Neural progenitor cell (in vitro differentiated cells): ENCODE data around the gene HMCN1. TPM values are rescaled to one million over a fixed set of nuclear protein-coding genes. Genes with fewer than 3 reads are reported as not detected.

Source experiments
- DNase-seq: peaks from one replicate; pipeline ENCODE4 v3.0.0-alpha.2; 2016; ENCODE audit warnings: low spot score
- H2AFZ ChIP-seq: fragments of 200-600 bp; sonication (generic); replicated peaks from 2 replicates; pipeline ENCODE4 v1.6.1; 2016; ENCODE audit warnings: antibody characterized with exemption
- H3F3A ChIP-seq: fragments of 200-600 bp; sonication (generic); 2 replicates; pipeline ENCODE4 v1.6.1; 2016; ENCODE audit warnings: antibody characterized with exemption, low read depth
- H3K27ac ChIP-seq: fragments of 200-600 bp; sonication (generic); 2 replicates; pipeline ENCODE4 v1.5.1; 2016; ENCODE audit warnings: mild to moderate bottlenecking
- H3K27me3 ChIP-seq: fragments of 200-600 bp; sonication (generic); 2 replicates; pipeline ENCODE4 v1.6.1; 2016; ENCODE audit warnings: mild to moderate bottlenecking, moderate library complexity
- H3K36me3 ChIP-seq: fragments of 200-600 bp; sonication (generic); 2 replicates; pipeline ENCODE4 v1.5.1; 2016
- H3K4me1 ChIP-seq: fragments of 200-600 bp; sonication (generic); 2 replicates; pipeline ENCODE4 v1.6.1; 2016; ENCODE audit warnings: mixed run types
- H3K4me2 ChIP-seq: fragments of 200-600 bp; sonication (generic); 2 replicates; pipeline ENCODE4 v1.6.1; 2016
- H3K4me3 ChIP-seq: fragments of 200-600 bp; sonication (generic); 2 replicates; pipeline ENCODE4 v1.5.1; 2016
- H3K79me2 ChIP-seq: fragments of 200-600 bp; sonication (generic); 2 replicates; pipeline ENCODE4 v1.6.1; 2016; ENCODE audit warnings: low read depth
- H3K9ac ChIP-seq: fragments of 200-600 bp; sonication (generic); 2 replicates; pipeline ENCODE4 v1.6.1; 2016
- H3K9me3 ChIP-seq: fragments of 200-600 bp; sonication (generic); 2 replicates; pipeline ENCODE4 v1.5.1; 2016; ENCODE audit warnings: low read depth
- H4K20me1 ChIP-seq: fragments of 200-600 bp; sonication (generic); 2 replicates; pipeline ENCODE4 v1.6.1; 2016; ENCODE audit warnings: low read depth
- H3K27ac Mint-ChIP-seq: 3 replicates; pipeline ENCODE4 v1.8.0; 2021; ENCODE audit warnings: mixed read lengths
- H3K27me3 Mint-ChIP-seq: 2 replicates; pipeline ENCODE4 v1.8.0; 2022; ENCODE audit warnings: low read depth, mild to moderate bottlenecking, inconsistent platforms, moderate library complexity, mixed read lengths; ENCODE audit not compliant: insufficient read depth
- H3K36me3 Mint-ChIP-seq: 3 replicates; pipeline ENCODE4 v1.8.0; 2021; ENCODE audit warnings: mixed read lengths
- H3K4me1 Mint-ChIP-seq: 3 replicates; pipeline ENCODE4 v1.8.0; 2021; ENCODE audit warnings: mixed read lengths
- H3K4me3 Mint-ChIP-seq: 3 replicates; pipeline ENCODE4 v1.8.0; 2021; ENCODE audit warnings: mild to moderate bottlenecking, moderate library complexity, mixed read lengths
- H3K9me3 Mint-ChIP-seq: 3 replicates; pipeline ENCODE4 v1.8.0; 2020; ENCODE audit warnings: mixed read lengths
- CTCF ChIP-seq: fragments of 200-600 bp; sonication (generic); IDR thresholded peaks from 2 replicates; pipeline ENCODE4 v1.5.1; 2017; ENCODE audit warnings: antibody characterized with exemption, mild to moderate bottlenecking
- EZH2 ChIP-seq: fragments of 200-600 bp; sonication (generic); IDR thresholded peaks from 2 replicates; pipeline ENCODE4 v1.6.1; 2017; ENCODE audit warnings: antibody characterized with exemption, mild to moderate bottlenecking, moderate library complexity
- EZH2phosphoT487 ChIP-seq: fragments of 200-600 bp; sonication (generic); IDR thresholded peaks from 2 replicates; pipeline ENCODE4 v1.6.1; 2017; ENCODE audit warnings: antibody characterized with exemption
- total RNA-seq: library from RNA; depleted of rRNA; stranded (reverse); fragments of >200 nt; gene quantifications from 2 replicates; pipeline ENCODE4 v1.2.3, GENCODE V29; 2015; ENCODE audit warnings: low replicate concordance

The HMCN1 gene
- total RNA-seq, 1 donor from 2014 or later: 26.4 TPM

- TF ChIP-seq EZH2 (no peak), CTCF (no peak), EZH2phosphoT487 (no peak)
- DNase-seq: no peak
- H3K27me3 ChIP-seq: no peaks in the 10 kb centered on the region
- Mint-ChIP-seq H3K4me1 (no peaks in the 10 kb centered on the region), H3K27me3 (no peaks in the 10 kb centered on the region), H3K9me3 (no peaks in the 10 kb centered on the region), H3K4me3 (no peak overlapping the region), H3K36me3 (no peaks in the 10 kb centered on the region), H3K27ac (no peak overlapping the region)
- H3K4me2 ChIP-seq: no peak overlapping the region
- no peak overlapping the region for H3K4me3 ChIP-seq
- H3K36me3 ChIP-seq: no peaks in the 10 kb centered on the region
- H3F3A ChIP-seq: no peaks in the 10 kb centered on the region
- H3K27ac ChIP-seq: no peak overlapping the region
- H3K9ac ChIP-seq: no peak overlapping the region
- H3K4me1 ChIP-seq: no peaks in the 10 kb centered on the region
- no peak overlapping the region for H2AFZ ChIP-seq
- H4K20me1 ChIP-seq: no peaks in the 10 kb centered on the region
- H3K79me2 ChIP-seq: no peaks in the 10 kb centered on the region
- no peaks in the 10 kb centered on the region for H3K9me3 ChIP-seq
Measured at GRCh38 chr1:185857442-185857841, 123.3 kb downstream of the HMCN1 start.

- H3K4me1 Mint-ChIP-seq: no peaks in the 10 kb centered on the region
- Histone ChIP-seq H3K79me2 (no peaks in the 10 kb centered on the region), H2AFZ (no peak overlapping the region), H3K27me3 (no peaks in the 10 kb centered on the region), H3K36me3 (no peaks in the 10 kb centered on the region), H3K27ac (no peak overlapping the region), H3K4me3 (no peak overlapping the region), H3K9ac (no peak overlapping the region), H3K4me2 (no peak overlapping the region), H3K4me1 (no peaks in the 10 kb centered on the region), H3F3A (no peaks in the 10 kb centered on the region), H3K9me3 (no peaks in the 10 kb centered on the region), H4K20me1 (no peaks in the 10 kb centered on the region)
- no peak overlapping the region for H3K4me3 Mint-ChIP-seq
- no peaks in the 10 kb centered on the region for H3K9me3 Mint-ChIP-seq
- TF ChIP-seq EZH2 (no peak), CTCF (no peak), EZH2phosphoT487 (no peak)
- no peaks in the 10 kb centered on the region for H3K27me3 Mint-ChIP-seq
- H3K36me3 Mint-ChIP-seq: no peaks in the 10 kb centered on the region
- no peak for DNase-seq
- no peak overlapping the region for H3K27ac Mint-ChIP-seq
Measured at GRCh38 chr1:185860311-185860710, 126.1 kb downstream of the HMCN1 start.

- no peaks in the 10 kb centered on the region for H3K4me1 Mint-ChIP-seq
- Histone ChIP-seq H3K79me2 (no peaks in the 10 kb centered on the region), H3K9ac (no peak overlapping the region), H3K4me2 (no peak overlapping the region), H4K20me1 (no peaks in the 10 kb centered on the region), H3F3A (no peaks in the 10 kb centered on the region), H3K27ac (no peak overlapping the region), H3K4me3 (no peak overlapping the region), H3K9me3 (no peaks in the 10 kb centered on the region), H3K4me1 (no peaks in the 10 kb centered on the region), H3K36me3 (no peaks in the 10 kb centered on the region), H2AFZ (no peak overlapping the region), H3K27me3 (no peaks in the 10 kb centered on the region)
- DNase-seq: no peak
- TF ChIP-seq EZH2 (no peak), CTCF (no peak), EZH2phosphoT487 (no peak)
- no peaks in the 10 kb centered on the region for H3K9me3 Mint-ChIP-seq
- no peak overlapping the region for H3K27ac Mint-ChIP-seq
- no peaks in the 10 kb centered on the region for H3K27me3 Mint-ChIP-seq
- H3K36me3 Mint-ChIP-seq: no peaks in the 10 kb centered on the region
- no peak overlapping the region for H3K4me3 Mint-ChIP-seq
Measured at GRCh38 chr1:185860859-185861258, 126.7 kb downstream of the HMCN1 start.
